22Rv1 (cell line): ENCODE results near the gene LTBP2.

Experiments used
- H3K27ac ChIP-seq: fragments of 450-650 bp; 2 replicates; pipeline ENCODE4 v1.5.1; 2017
- CTCF ChIP-seq: fragments of 450-650 bp; IDR thresholded peaks from 2 replicates; pipeline ENCODE4 v1.5.1; 2017; ENCODE audit warnings: mild to moderate bottlenecking
- ZFX ChIP-seq: fragments of 450-650 bp; IDR thresholded peaks from 2 replicates; pipeline ENCODE4 v1.6.1; 2017; ENCODE audit warnings: antibody characterized with exemption, borderline replicate concordance

LTBP2 gene

GRCh38 chr14:74552623-74553022 is 59.4 kb downstream of the LTBP2 start:
- TF ChIP-seq ZFX: no peak
- no peak for TF ChIP-seq CTCF
- H3K27ac ChIP-seq: no peak overlapping the region

GRCh38 chr14:74551431-74552371 is 60.3 kb downstream of the LTBP2 start:
- no peak overlapping the region for H3K27ac ChIP-seq
- TF ChIP-seq ZFX: no peak
- TF ChIP-seq CTCF: no peak

- TF ChIP-seq CTCF (no peak), ZFX (no peak)
- no peak overlapping the region for H3K27ac ChIP-seq
These were observed 61.0 kb downstream of the LTBP2 start for GRCh38 chr14:74551001-74551400.

GRCh38 chr14:74550071-74550470 is 62.0 kb downstream of the LTBP2 start:
- no peak overlapping the region for H3K27ac ChIP-seq
- no peak for TF ChIP-seq ZFX
- TF ChIP-seq CTCF: no peak

- TF ChIP-seq ZFX (no peak), CTCF (no peak; the same call in 1 of the 2 replicates)
- H3K27ac ChIP-seq: no peak overlapping the region
These were observed 62.4 kb downstream of the LTBP2 start for GRCh38 chr14:74549588-74549987.

GRCh38 chr14:74548881-74549280 is 63.2 kb downstream of the LTBP2 start:
- H3K27ac ChIP-seq: no peak overlapping the region

More at GRCh38 chr14:74548881-74549280, 63.2 kb downstream of the LTBP2 start:
- no peak for TF ChIP-seq CTCF
- no peak for TF ChIP-seq ZFX
